Thyroid gland (tissue), 4 donors: ENCODE results near the gene CNTNAP4.

Source experiments
- POLR2A ChIP-seq, 2 donors: fragments of 450-650 bp; IDR thresholded peaks; one replicate each; pipeline ENCODE4 v1.6.1; 2017; ENCODE audit warnings: antibody characterized with exemption in 2 of 2, mild to moderate bottlenecking in 2 of 2, moderate library complexity in 1 of 2
- TF ChIP-seq, protein P1 (sequence below), 6 experiments: fragments of 200-600 bp in 3 of 6; fragments of 450-650 bp in 3 of 6; sonication (generic) in 3 of 6; IDR thresholded peaks; one replicate each; pipeline ENCODE4 v1.5.1; 2016 to 2019; ENCODE audit warnings: antibody characterized with exemption in 6 of 6, mild to moderate bottlenecking in 2 of 6, inconsistent platforms in 1 of 6, moderate library complexity in 1 of 6

GRCh38 chr16:76428858-76429257 is 151.7 kb downstream of the CNTNAP4 start:
- TF ChIP-seq, protein P1, sequence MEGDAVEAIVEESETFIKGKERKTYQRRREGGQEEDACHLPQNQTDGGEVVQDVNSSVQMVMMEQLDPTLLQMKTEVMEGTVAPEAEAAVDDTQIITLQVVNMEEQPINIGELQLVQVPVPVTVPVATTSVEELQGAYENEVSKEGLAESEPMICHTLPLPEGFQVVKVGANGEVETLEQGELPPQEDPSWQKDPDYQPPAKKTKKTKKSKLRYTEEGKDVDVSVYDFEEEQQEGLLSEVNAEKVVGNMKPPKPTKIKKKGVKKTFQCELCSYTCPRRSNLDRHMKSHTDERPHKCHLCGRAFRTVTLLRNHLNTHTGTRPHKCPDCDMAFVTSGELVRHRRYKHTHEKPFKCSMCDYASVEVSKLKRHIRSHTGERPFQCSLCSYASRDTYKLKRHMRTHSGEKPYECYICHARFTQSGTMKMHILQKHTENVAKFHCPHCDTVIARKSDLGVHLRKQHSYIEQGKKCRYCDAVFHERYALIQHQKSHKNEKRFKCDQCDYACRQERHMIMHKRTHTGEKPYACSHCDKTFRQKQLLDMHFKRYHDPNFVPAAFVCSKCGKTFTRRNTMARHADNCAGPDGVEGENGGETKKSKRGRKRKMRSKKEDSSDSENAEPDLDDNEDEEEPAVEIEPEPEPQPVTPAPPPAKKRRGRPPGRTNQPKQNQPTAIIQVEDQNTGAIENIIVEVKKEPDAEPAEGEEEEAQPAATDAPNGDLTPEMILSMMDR (IDR thresholded peaks at IDR 0.05), result no peak
- no peak for TF ChIP-seq POLR2A (IDR thresholded peaks at IDR 0.05)
